HG02798 (cell line): ENCODE results near the gene RAB22A.

ENCODE experiments used
- ATAC-seq: cut with Tn5 transposase; IDR thresholded peaks from one replicate; pipeline ENCODE4 v1.9.1; 2021; ENCODE audit warnings: mild to moderate bottlenecking; ENCODE audit not compliant: unreplicated experiment, poor library complexity

Gene RAB22A

GRCh38 chr20:58309591-58310290 is at the start of gene RAB22A:
Gene RAB22A, plus strand, starts transcription at chr20:58309715. Its CDS starts 262 bp downstream, at chr20:58309977.
- ATAC-seq = peak; percentile 84

- ATAC-seq = no peak
Measured at GRCh38 chr20:58260006-58260405, 49.5 kb upstream of the RAB22A start.

- ATAC-seq = no peak
Measured at GRCh38 chr20:58261660-58262059, 47.9 kb upstream of the RAB22A start.

GRCh38 chr20:58264271-58264670 is 45.2 kb upstream of the RAB22A start:
- no peak for ATAC-seq

- no peak for ATAC-seq
Measured at GRCh38 chr20:58267389-58268215, 41.9 kb upstream of the RAB22A start.

GRCh38 chr20:58268421-58268821 is 41.1 kb upstream of the RAB22A start:
- ATAC-seq = no peak

GRCh38 chr20:58268936-58269619 is 40.4 kb upstream of the RAB22A start:
- ATAC-seq = no peak

GRCh38 chr20:58271606-58272351 is 37.7 kb upstream of the RAB22A start:
- ATAC-seq = no peak

GRCh38 chr20:58274384-58274783 is 35.1 kb upstream of the RAB22A start:
- ATAC-seq = no peak

- no peak for ATAC-seq
Measured at GRCh38 chr20:58277107-58277506, 32.4 kb upstream of the RAB22A start.

GRCh38 chr20:58277578-58278472 is 31.7 kb upstream of the RAB22A start:
- ATAC-seq = no peak

GRCh38 chr20:58286729-58287128 is 22.8 kb upstream of the RAB22A start:
- no peak for ATAC-seq

GRCh38 chr20:58287638-58288037 is 21.9 kb upstream of the RAB22A start:
- no peak for ATAC-seq

- no peak for ATAC-seq
Measured at GRCh38 chr20:58289143-58289542, 20.4 kb upstream of the RAB22A start.

- no peak for ATAC-seq
Measured at GRCh38 chr20:58293453-58293852, 16.1 kb upstream of the RAB22A start.

GRCh38 chr20:58294497-58295455 is 14.7 kb upstream of the RAB22A start:
- no peak for ATAC-seq

GRCh38 chr20:58296051-58296837 is 13.3 kb upstream of the RAB22A start:
- ATAC-seq = no peak

GRCh38 chr20:58297394-58297793 is 12.1 kb upstream of the RAB22A start:
- ATAC-seq = no peak
